Endothelial cell of umbilical vein (primary cell): ENCODE measurements around the gene HIPK1. TPM values are rescaled to one million over a fixed set of nuclear protein-coding genes. Genes with fewer than 3 reads are reported as not detected.

ENCODE experiments used
- BruUV-seq: library from RNA; stranded (reverse); fragments of 400-500 nt; replicated peaks from 2 replicates; lab custom pipeline; 2021; lab: Mats Ljungman, UMichigan
- CTCF ChIA-PET: fragments of 300-600, 350-600 bp; sonication (Branson Sonifier 250); formaldehyde crosslinking; loops from one replicate; lab custom pipeline; 2021; ENCODE audit warnings: antibody characterized with exemption, inconsistent platforms; lab: Charles Lee
- POLR2A ChIA-PET: fragments of 300-600, 350-600 bp; sonication (Branson Sonifier 250); formaldehyde crosslinking; loops from one replicate; lab custom pipeline; 2021; ENCODE audit warnings: antibody characterized with exemption, inconsistent platforms; lab: Charles Lee
- DNase-seq: peaks from one replicate; pipeline ENCODE4 v3.0.0-alpha.2; 2011; ENCODE audit warnings: low read depth, low spot score
- FAIRE-seq: peaks from 2 replicates; lab custom pipeline; 2011; peaks lifted over from hg19 to GRCh38; lab: Jason Lieb, UNC
- H2AFZ ChIP-seq: 2 replicates; pipeline ENCODE4 v1.6.0; 2012; ENCODE audit warnings: low read depth, low read length, control low read depth, inconsistent platforms
- H3K27ac ChIP-seq: 2 replicates; pipeline ENCODE4 v1.5.1; 2011; ENCODE audit warnings: low read depth, mild to moderate bottlenecking, control low read depth, low read length, moderate library complexity; ENCODE audit not compliant: insufficient read depth
- H3K27me3 ChIP-seq, 2 experiments: 2 replicates each; pipeline versions ENCODE4 v1.6.0 to v1.6.1; 2011; ENCODE audit warnings: low read length in 2 of 2, mixed read lengths in 1 of 2; ENCODE audit not compliant: control insufficient read depth in 2 of 2, insufficient read depth in 2 of 2
- H3K36me3 ChIP-seq, 2 experiments: 2 replicates in 1 of 2; 3 replicates in 1 of 2; pipeline ENCODE4 v1.5.1; 2011; ENCODE audit warnings: low read length in 2 of 2, mild to moderate bottlenecking in 1 of 2, moderate library complexity in 1 of 2; ENCODE audit not compliant: control insufficient read depth in 2 of 2, insufficient read depth in 2 of 2; ENCODE audit errors: extremely low read depth in 1 of 2
- H3K4me1 ChIP-seq: 3 replicates; pipeline ENCODE4 v1.5.1; 2011; ENCODE audit warnings: mild to moderate bottlenecking, low read length; ENCODE audit not compliant: control insufficient read depth, insufficient read depth; ENCODE audit errors: extremely low read depth
- H3K4me2 ChIP-seq: 2 replicates; pipeline ENCODE4 v1.6.1; 2011; ENCODE audit warnings: low read length, control low read depth, mixed read lengths; ENCODE audit not compliant: insufficient read depth
- H3K4me3 ChIP-seq, 3 experiments: fragments of 200-600 bp in 1 of 3; sonication (generic), shearing (Covaris generic) in 1 of 3; replicated peaks in 1 of 3; 2 replicates each; pipeline ENCODE4 v1.5.1; 2011 to 2016; ENCODE audit warnings: control low read depth in 3 of 3, low read length in 3 of 3, mild to moderate bottlenecking in 2 of 3, inconsistent platforms in 1 of 3, low read depth in 1 of 3, moderate library complexity in 1 of 3; ENCODE audit not compliant: insufficient read depth in 1 of 3
- H3K79me2 ChIP-seq: 2 replicates; pipeline ENCODE4 v1.6.0; 2012; ENCODE audit warnings: low read length, inconsistent platforms; ENCODE audit not compliant: control insufficient read depth, insufficient read depth
- H3K9ac ChIP-seq: replicated peaks from 2 replicates; pipeline ENCODE3; 2011; ENCODE audit warnings: low read length, control low read depth; ENCODE audit not compliant: insufficient read depth; ENCODE audit errors: extremely low read depth
- H3K9me1 ChIP-seq: replicated peaks from 3 replicates; pipeline ENCODE4 v1.6.0; 2011; ENCODE audit warnings: mild to moderate bottlenecking, low read length; ENCODE audit not compliant: control insufficient read depth, insufficient read depth; ENCODE audit errors: extremely low read depth
- H3K9me3 ChIP-seq: replicated peaks from 2 replicates; pipeline ENCODE4 v1.5.1; 2012; ENCODE audit warnings: low read length, inconsistent platforms; ENCODE audit not compliant: control insufficient read depth, insufficient read depth
- H4K20me1 ChIP-seq: replicated peaks from 2 replicates; pipeline ENCODE3; 2011; ENCODE audit warnings: mild to moderate bottlenecking, low read length; ENCODE audit not compliant: control insufficient read depth, insufficient read depth; ENCODE audit errors: extremely low read depth
- EZH2 ChIP-seq: IDR thresholded peaks from 2 replicates; pipeline ENCODE4 v1.6.1; 2012; ENCODE audit warnings: borderline replicate concordance, low read depth, mild to moderate bottlenecking, moderate library complexity, low read length, inconsistent platforms; ENCODE audit not compliant: severe bottlenecking
- FOS ChIP-seq: IDR thresholded peaks from 2 replicates; pipeline ENCODE4 v1.6.1; 2011; ENCODE audit warnings: mild to moderate bottlenecking, low read length, moderate library complexity, borderline replicate concordance; ENCODE audit not compliant: insufficient read depth
- GATA2 ChIP-seq: IDR thresholded peaks from 2 replicates; pipeline ENCODE4 v1.7.0; 2011; ENCODE audit warnings: low read depth, mild to moderate bottlenecking, moderate library complexity, mixed read lengths, low read length; ENCODE audit not compliant: insufficient read length, insufficient read depth
- JUN ChIP-seq: IDR thresholded peaks from 2 replicates; pipeline ENCODE4 v1.6.1; 2011; ENCODE audit warnings: borderline replicate concordance, low read depth; ENCODE audit not compliant: insufficient read length, insufficient read depth
- MYC ChIP-seq: IDR thresholded peaks from one replicate; pipeline ENCODE4 v1.6.1; 2011; ENCODE audit warnings: mild to moderate bottlenecking, low read depth, low read length
- POLR2A ChIP-seq: IDR thresholded peaks from 2 replicates; pipeline ENCODE4 v1.6.1; 2012; ENCODE audit warnings: low read depth, mild to moderate bottlenecking, control low read depth, low read length
- POLR2AphosphoS5 ChIP-seq: IDR thresholded peaks from 2 replicates; pipeline ENCODE4 v1.6.1; 2012; ENCODE audit warnings: low read depth, mild to moderate bottlenecking, control low read depth, low read length, moderate library complexity; ENCODE audit not compliant: insufficient read depth
- dilution Hi-C: fragments of 300-500 bp; cut with MboI; formaldehyde crosslinking; loops from one replicate; pipeline ENCODE4 v1.15.0; 2019; ENCODE audit warnings: low sequenced_read_pairs; ENCODE audit not compliant: extremely low pct_ligation_motif_present
- intact Hi-C: fragments of 100-400 bp; cut with micrococcal nuclease; formaldehyde crosslinking; loops from one replicate; pipeline ENCODE4 v1.10.0; 2022
- polyA plus RNA-seq, 4 experiments: library from polyadenylated mRNA; depleted of rRNA in 3 of 4; stranded (reverse) in 3 of 4; unstranded in 1 of 4; fragments of >200 nt; gene quantifications; 2 replicates each; pipeline versions ENCODE4 v1.2.1 to v1.2.3, GENCODE V29; 2011 to 2012; ENCODE audit warnings: missing spikeins in 1 of 4
- total RNA-seq: library from RNA; stranded (reverse); gene quantifications from 2 replicates; pipeline ENCODE4 v1.2.3, GENCODE V29; 2021
- TF ChIP-seq, protein P1 (sequence below), 2 donors: IDR thresholded peaks; 1 replicate in 1 of 2; 2 replicates in 1 of 2; pipeline ENCODE4 v1.5.1; 2011; ENCODE audit warnings: low read length in 2 of 2, mild to moderate bottlenecking in 2 of 2, moderate library complexity in 2 of 2, control low read depth in 1 of 2, inconsistent platforms in 1 of 2, low read depth in 1 of 2; ENCODE audit not compliant: insufficient read depth in 1 of 2; ENCODE audit errors: extremely low read depth in 1 of 2
- TF ChIP-seq, protein P2 (sequence below): IDR thresholded peaks from 2 replicates; pipeline ENCODE4 v1.6.1; 2011; ENCODE audit not compliant: insufficient read depth, insufficient read length

HIPK1 gene
- total and polyA plus RNA-seq, 2 donors (not counting 3 experiments of a cell fraction or from before 2014, with no cell fraction given) = 39.3 to 56.1 TPM

DNA sequence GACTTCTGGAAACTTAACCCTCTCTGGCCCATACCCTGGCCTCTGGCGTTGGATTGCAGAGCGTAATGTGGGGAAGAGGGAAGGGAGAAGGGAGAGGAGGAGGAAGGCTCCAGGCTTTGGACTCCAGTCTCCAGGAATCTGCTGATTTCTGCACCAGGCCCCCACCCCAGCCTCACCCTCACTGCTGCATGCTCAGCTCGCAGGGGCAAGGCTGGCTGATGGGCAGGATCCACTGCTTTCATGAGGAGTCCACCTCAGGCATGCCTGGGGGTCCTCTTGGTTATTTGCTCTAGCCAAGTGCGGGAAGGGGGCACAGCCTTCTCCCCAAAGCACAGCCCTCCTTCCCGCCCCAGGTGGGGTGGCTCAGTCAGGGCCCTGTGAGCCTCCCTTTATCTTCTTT, 53.8 kb downstream of the HIPK1 start:
- Histone ChIP-seq H3K9me3 (no peaks in the 10 kb centered on the region), H3K4me2 (no peak overlapping the region), H3K27ac (no peak overlapping the region), H3K9me1 (no peaks in the 10 kb centered on the region), H2AFZ (no peak overlapping the region), H3K79me2 (no peaks in the 10 kb centered on the region), H3K4me1 (peaks cover 33% of the 10 kb centered on the region), H3K27me3 (no peaks in the 10 kb centered on the region), H4K20me1 (no peaks in the 10 kb centered on the region), H3K9ac (no peak overlapping the region), H3K4me3 (no peak overlapping the region), H3K36me3 (no peaks in the 10 kb centered on the region)
- intact Hi-C loops = no loop called here
- TF ChIP-seq GATA2 (no peak), JUN (no peak), POLR2A (no peak), EZH2 (no peak), POLR2AphosphoS5 (no peak), MYC (no peak), FOS (no peak)
- TF ChIP-seq, protein P1, sequence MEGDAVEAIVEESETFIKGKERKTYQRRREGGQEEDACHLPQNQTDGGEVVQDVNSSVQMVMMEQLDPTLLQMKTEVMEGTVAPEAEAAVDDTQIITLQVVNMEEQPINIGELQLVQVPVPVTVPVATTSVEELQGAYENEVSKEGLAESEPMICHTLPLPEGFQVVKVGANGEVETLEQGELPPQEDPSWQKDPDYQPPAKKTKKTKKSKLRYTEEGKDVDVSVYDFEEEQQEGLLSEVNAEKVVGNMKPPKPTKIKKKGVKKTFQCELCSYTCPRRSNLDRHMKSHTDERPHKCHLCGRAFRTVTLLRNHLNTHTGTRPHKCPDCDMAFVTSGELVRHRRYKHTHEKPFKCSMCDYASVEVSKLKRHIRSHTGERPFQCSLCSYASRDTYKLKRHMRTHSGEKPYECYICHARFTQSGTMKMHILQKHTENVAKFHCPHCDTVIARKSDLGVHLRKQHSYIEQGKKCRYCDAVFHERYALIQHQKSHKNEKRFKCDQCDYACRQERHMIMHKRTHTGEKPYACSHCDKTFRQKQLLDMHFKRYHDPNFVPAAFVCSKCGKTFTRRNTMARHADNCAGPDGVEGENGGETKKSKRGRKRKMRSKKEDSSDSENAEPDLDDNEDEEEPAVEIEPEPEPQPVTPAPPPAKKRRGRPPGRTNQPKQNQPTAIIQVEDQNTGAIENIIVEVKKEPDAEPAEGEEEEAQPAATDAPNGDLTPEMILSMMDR (IDR thresholded peaks at IDR 0.05; ENCODE audit: extremely low read depth in 1 of 2, insufficient read depth in 1 of 2, low read depth in 1 of 2, low read length in 2 of 2) = no peak
- TF ChIP-seq, protein P2, sequence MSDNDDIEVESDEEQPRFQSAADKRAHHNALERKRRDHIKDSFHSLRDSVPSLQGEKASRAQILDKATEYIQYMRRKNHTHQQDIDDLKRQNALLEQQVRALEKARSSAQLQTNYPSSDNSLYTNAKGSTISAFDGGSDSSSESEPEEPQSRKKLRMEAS = no peak
- dilution Hi-C loops = no loop called here
- ChIA-PET CTCF (no interaction called here), POLR2A (no interaction called here)
- BruUV-seq = no TSS peak
- no peak for DNase-seq
- no peak for FAIRE-seq
